Smooth muscle cell of the brain vasculature (primary cell): Measurements from ENCODE around the gene TBC1D1.

Experiments used
- DNase-seq: peaks from one replicate; pipeline ENCODE4 v3.0.0-alpha.2; 2012; ENCODE audit warnings: low read depth, low spot score

The TBC1D1 gene

DNA sequence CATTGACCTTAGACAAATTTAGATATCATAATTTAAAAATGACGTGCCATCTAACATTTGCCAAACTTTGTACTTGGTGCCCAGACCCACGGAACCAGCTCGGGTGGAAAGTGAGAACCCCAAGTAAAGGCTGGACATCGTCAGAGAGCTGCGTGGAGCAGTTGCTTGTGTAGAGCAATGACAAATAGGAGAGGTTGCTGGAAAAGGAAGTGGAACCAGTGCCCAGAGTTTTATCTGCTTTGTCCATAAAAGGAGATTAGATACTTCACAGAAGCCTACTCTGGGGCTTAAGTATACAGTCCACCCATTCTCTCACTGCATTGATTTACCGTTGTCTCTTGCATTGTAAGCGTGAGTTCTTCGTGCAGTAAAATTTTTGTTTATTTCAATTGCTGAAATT, 5.4 kb upstream of the TBC1D1 start:
- no peak for DNase-seq

DNA sequence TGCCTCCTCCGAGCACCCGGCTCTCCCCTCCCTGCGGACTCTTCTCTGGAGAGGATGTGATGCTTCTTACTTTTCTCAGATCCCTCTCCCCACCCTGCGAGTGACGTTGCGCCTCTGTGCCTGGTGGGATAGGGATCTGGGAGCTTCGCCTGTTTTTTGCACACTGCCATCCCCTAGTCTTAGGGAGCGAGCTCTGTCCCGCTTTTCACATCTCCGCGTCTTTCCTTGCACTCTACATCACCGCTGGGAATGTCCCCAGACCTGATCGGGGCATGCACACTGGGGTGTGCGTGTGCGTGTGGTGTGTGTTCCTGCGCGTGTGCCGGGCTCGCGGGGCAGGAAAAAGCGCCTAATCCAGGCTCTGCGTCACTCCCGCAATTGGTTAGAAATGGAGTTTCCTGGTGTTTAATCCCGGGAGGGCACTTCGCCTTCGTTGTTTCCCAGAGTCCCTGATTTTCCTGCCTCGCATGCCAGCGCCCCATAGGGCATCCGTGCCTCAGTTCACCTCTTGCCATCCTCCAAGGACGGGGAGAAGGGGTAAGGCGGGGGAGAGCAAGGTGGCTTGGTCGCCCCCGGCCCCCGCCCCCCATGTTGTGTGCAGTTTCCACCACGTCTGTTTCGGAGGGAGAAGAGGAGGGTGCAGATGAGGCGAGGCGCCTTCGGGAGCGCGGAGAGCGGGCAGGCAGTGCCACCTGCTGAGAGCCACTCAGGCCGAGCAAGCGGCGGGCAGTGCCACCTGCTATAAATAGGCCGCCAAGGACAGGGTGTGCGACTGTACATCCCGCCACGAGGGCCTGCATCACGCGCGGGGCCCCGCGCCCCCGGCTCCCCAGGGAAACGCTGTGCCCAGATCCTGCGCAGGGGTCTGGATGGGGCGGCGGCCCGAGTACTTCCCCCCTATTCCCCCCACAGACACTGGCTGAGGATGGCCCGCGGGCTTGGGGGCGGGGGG, 759 bp upstream of the TBC1D1 start:
- no peak for DNase-seq

DNA sequence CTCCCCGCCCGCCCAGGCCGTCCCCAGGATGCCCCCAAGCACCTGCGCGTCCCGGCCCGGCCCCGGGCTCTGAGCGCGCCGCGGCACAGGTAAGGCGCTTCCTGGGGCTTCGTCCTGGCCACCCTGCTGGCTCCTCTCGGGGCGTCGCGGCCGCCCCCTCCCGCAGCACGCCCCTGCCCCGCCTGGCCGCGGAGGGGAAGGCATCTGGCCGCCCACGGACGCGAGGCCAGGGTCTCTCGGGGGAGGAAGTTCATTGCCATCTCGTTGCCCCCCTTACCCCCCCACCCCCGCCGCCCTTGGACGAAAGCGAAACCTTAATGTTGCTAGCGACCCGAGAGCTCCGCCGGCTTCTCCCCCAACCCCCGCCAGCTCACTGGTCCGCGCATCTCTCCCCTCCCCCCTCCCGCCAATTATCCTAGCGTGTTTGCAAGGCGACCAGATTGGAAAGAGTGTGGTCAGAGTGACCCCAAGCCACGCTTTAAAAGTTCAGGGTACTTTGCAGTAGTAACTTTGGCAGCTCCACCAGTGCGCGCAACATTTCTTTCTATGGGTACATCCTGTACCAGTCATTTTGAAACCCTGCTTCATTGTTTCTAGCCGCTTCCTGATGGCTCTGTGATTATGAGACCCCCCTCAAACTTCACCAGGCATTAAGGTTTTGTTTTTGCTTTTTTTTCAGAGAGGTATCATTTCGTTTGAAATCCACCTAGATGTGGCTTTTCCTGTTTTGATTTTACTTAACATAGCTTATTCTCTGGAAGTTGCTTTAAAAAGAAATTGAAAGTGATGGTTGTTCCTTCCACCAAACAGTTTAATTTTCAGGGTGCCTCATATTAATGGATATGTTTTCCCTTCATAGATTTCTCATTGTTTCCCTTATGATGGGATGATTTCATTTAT, 626 bp downstream of the TBC1D1 start:
- no peak for DNase-seq

DNA sequence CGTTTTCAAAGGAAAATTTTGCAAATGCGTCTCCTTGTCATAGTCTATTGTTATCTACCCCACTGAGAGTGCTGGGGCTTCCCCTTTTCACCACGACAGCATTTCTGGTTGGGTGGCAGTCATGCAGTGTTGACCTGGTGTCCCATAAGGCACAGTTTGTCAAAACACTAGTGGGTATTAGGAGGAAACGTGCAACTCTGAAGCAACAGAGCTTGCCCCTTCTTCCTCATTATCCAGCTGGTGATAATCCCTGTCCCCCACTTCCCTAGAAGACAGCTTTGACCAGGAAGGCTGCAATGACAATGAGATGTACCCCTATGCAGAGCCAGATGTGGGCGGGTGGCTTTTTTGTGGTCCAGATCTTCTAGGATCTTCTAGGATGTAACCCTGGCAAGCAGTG, 1.8 kb downstream of the TBC1D1 start:
- no peak for DNase-seq

DNA sequence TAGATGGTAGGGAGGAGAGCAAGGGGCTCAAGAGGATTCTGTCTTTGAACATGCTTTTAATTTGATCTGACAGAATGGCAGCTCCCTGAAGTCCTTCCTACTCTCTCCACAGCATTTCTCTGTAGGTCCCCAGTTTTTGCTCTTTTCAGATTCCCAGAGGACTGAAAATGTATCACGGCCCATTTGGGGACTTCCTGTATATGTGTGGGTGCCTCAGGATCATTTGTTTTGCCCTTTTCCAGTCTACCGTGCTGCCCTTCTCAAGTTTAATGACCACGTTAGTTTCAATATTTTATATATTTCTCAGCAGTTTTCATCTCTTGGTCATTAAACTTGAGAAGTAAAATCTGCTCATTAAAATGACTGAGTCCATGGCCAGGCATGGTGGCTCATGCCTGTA, 2.3 kb downstream of the TBC1D1 start:
- no peak for DNase-seq

DNA sequence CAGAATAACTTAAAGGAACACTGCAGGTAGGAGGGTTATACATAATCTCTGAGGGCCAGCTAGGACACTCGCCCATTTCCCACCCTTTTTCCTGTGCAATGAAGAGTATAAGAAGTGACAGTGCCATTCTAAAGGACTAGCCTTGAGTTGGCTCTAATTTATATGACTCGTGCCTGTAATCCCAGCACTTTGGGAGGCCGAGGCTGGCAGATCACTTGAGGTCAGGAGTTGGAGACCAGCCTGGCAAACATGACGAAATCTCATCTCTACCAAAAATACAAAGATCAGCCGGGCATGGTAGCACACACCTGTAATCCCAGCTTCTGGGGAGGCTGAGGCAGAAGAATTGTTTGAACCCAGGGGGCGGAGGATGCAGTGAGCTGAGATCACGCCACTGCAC, 4.4 kb downstream of the TBC1D1 start:
- no peak for DNase-seq

DNA sequence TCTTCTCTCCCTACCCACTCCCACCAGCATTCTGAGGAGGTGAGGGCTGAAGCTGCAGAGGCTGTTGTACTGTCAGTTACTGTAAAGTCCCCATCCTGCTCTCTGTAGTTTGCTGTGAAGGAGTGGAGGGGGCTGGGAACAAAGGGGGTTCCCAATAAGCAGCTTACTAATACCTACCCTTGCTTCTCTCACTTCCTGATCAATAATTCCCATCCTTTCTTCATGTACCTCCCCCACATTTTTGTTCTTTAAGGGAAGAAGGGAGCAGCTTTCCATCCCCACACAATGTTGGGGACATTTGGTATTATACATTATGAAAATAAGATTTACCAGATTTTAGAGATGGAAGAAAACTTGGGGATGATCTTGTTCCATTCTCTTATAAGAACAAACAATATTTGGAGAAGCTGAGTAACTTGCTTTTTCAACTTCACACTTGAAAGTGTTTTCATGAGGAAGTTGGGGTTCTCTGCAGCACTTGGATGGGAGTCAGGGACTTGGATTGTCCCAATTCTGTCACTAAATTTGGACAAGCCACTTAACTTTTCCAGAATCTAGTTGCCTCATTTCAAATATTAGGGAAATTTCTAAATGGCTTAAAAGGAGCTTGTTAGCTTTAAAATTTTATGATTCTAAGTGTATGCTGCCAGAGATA, 5.4 kb downstream of the TBC1D1 start:
- no peak for DNase-seq

DNA sequence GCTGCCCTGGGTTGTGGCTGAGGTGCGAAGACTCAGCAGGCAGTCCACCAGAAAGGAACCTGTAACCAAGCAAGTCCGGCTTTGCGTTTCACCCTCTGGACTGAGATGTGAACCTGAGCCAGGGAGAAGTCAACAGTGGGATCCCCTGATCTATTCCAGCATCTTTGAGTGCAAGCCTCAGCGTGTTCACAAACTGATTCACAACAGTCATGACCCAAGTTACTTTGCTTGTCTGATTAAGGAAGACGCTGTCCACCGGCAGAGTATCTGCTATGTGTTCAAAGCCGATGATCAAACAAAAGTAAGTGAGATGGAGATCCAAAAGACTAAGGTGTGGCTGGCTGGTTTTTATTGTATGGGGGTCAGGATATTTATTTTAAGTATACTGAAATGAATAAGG, 11.3 kb downstream of the TBC1D1 start:
- DNase-seq, result no peak

DNA sequence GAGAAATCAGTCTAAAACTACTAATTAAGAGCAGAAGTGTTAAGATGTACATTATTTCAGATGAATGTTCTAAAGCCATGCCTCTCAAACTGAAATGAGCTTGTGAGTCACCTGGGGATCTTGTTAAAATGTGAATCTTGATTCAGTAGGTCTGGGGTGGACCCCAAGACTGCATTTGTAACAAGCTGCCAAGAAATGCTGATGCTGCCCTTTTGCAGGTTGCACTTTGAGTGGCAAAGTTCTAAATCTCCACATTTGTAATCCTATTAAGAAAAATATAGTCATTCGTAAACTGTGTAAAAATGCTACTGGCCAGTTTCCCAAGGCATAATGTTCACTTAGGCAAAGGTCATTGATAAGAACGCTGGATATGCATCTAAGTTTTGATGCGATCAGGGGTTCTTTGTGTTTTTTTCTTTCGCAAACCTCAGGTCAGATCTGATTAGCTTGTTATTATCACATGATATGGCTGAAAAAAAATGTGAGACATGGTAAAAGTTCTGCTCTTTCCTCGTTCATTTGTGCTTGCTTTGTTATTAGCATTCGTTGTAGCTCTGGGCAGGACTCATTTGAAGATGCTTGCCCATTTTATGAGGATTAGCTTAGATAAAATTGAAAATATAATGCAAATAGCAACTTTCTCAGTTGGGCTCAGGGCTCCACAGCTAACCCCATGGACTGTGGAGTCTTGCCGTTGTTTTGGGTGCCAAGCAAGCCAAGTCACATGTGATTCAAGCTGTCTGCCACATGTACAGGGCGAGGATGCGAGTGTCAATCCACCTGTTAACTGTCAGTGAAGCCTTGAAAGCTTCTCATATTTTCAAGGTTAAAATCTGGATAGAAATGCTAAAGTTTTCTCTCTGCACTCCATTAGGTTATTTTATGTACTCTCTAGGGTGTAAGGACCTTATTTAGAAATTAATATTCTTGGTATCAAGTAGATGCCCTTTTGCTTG, 12.1 kb downstream of the TBC1D1 start:
- no peak for DNase-seq

DNA sequence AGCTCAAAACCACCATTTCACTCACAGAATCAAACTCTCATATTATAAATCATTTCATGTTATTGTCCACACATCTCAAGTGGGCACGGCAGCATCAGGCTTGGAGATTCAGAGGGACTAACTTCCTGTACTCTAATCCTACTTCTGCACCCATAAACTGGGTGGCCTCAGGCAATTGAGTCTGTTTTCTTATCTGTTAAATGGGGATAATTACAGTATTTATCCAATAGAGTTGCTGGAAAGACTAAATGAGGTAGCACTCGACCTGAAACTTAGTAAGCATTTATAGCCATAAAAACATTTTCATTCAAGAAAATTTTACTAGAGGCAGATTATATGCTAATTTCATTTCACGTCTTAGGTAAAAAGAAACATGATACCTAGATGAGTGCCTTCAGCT, 13.0 kb downstream of the TBC1D1 start:
- no peak for DNase-seq

DNA sequence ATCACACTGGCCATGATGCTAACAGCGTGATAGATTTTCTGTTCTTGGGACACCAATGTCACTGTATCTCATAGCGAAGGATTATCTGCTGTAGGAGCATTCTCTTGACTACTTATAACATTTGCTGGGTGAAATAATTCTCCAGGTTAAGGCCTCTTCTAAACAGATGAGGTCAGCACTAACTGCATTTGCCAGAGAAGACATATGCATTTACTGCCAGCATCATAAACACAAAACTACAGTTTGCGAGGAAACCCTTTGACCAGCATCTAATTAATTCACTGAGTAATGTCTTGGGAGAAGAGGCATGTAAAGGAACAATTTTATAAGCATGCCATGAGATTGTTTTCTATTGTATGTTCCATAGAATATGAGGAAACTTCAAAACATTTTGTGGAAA, 13.9 kb downstream of the TBC1D1 start:
- no peak for DNase-seq

DNA sequence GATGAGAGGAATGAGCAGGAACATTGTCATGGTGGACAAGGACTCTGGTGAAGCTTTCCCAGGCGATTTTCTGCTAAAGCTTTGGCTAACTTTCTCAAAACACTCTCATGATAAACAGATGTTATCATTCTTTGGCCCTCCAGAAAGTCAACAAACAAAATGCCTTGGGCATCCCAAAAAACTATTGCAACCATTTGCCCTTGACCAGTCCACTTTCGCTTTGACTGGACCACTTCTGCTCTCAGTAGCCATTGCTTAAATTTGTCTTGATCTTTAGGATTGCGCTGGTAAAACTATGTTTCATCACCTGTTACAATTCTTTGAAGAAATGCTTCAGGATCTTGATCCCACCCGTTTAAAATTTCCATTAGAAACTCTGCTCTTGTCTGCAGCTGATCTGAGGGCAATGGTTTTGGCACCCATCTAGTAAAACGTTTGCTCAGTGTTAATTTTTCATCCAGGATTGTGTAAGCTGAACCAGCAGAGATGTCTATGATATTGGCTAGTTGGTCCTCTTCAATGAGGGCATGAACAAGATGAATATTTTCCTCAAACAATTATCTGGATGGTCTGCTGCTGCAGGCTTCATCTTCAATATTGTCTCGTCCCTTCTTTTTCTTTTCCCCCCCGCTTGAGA, 14.8 kb downstream of the TBC1D1 start:
- DNase-seq, result no peak

DNA sequence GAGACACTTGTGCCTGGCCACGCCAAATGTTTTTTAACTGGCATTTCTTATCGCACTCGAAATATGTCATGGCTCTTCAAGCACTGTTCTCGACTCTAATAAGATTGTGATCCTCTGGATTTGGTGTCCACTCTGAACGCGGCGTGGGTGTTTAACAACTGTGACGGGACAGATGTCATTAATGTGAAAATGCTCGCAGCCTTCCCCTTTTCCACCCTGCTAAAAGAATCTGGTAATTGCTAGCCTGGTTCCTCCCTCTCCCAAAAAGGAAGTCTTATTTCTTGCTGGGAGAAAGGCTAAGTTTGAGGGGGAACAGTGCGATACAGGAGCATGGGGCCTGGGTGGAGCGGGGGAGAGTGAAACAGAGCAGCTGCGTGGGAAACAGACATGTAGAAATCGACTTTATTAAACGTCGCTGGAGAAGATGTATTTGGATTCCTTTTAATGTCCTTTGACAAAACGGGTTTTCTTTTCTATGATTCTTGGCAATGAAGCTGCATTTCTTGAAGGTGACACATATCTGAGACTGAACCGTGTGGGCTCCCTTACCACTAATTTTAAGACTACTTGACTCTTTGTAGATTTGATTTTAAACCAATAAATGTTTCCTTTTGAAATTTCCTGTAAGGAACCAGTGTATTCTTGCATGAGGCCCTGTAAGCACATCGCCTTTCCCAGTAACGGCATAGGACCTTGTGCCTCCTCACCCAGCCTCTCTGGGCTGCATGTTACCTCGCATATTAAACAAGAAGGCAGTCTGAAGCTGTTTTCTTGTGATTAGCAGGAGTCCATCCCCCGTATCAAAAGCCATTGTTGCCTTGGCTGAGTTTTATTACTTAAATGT, 17.8 kb downstream of the TBC1D1 start:
- DNase-seq, result no peak

DNA sequence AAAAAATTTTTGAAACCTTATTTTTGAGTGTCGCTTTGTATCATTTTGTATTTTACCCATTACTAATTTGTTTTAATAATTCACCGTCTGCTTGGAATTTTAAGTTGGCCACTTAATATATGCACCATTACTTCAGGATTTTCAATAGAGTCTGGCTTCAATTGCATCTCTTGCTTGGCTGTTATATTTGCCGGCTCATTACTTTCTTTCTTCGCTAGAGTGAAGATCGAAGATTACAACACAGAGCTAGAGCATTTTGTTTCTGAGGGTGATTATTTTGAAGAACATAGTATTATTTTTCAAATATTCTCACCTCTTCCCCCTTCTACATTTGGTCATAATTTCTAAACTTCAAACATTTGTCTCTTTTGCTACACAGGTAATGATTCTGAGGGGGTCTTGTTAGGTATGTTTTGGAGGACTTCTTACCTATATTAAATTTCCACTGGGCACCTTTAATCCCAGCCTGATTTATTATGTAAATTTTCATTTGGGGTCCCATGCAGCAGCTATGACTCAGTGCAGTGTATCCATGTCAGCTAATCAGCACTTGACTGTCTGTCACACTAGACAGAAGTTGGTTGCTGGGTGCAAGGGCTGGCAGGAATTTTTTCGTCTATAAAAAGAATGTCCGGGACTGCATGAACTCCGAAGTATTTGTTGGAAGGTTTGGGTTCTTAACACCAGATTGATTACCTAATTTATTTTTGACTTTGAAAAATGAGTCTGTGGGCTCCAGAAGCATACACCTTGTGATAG, 18.6 kb downstream of the TBC1D1 start:
- DNase-seq, result no peak

DNA sequence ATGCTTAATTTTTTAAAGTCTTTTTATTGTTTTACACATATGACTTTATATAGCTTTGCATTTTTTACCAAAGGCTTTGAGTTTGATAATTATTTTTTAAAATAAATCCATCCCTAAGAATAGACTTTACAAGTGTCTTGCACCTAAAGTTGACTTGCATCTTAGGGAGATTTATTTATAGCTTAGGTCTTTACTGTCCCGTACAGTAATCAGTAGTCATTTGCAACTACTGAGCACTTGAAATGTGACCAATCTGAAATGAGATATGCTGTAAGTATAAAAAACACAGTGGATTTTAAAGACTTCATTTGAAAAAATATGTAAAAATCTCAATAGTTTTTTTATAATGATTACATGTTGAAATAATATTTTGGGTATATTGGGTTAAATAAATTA, 19.2 kb downstream of the TBC1D1 start:
- DNase-seq, result no peak

DNA sequence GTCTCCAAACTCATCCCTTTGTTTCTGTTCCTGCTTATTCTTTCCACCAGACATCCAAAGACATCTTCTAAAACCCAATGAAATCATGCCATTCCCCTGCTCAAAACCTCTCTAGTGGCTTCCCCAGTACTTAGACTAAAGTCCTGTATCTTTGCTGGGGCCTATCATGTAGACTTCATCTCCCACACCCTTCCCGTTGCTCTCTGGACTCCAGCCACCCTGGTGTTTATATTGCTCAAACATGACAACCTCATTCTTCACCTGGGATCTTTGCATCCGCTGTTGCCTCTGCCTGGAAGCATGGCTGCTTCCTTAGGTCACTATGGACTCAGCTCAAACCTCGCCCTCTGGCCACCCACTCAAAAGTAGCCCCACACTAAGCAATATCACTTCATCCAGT, 23.7 kb downstream of the TBC1D1 start:
- no peak for DNase-seq

DNA sequence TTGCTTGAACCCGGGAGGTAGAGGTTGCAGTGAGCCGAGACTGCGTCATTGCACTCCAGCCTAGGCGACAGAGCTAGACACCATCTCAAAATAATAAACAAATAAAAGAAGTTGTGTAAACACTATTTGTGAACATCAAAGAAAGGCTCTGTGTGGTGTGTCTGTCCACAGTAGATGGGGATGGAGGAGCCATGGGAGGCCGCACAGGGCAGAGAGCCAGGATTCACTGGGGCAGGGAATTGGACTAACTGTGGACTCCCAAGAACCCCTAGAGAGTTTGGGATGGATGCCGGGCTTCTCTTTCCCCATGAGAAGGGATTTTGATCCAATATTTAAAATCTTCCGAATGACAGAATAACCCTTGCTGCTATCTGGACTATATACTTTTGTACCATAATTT, 26.5 kb downstream of the TBC1D1 start:
- DNase-seq, result no peak

DNA sequence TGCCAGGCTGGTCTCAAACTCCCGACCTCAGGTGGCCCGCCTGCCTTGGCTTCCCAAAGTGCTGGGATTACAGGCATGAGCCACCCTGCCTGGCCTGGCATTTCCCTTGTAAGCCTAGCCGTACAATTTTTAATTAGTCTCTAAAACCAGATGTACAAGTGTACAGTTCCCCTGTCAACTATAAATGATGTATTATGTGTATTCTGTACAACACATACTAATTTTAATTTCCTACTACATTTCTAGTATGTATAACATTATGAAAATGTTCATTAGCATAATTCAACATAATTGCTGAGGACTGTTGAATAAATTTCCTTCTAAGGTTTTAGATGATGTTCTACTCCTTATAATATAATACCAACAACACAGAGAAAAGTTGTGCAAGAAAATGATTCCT, 27.8 kb downstream of the TBC1D1 start:
- no peak for DNase-seq

DNA sequence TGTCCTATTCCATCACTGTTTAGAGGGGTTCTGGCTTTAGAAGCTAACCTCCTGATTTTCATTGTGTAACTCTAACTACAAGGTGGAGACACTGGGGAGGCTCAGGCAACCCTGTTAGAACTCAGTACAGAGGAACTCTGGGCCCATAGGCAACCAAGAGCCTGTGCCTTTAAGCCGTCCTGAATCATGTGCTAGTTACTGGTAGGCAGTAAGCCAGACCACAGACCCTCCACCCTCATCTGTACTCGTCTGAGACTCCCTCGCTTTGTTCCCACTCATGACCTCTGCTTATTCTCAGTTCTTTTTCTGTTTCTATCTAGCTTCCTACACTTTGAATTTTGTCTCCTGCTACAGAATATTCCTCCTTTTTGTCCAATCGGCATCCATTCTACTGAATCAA, 31.4 kb downstream of the TBC1D1 start:
- no peak for DNase-seq
